Heart left ventricle (tissue), 13 donors: ENCODE measurements around the gene ARHGAP33.

Experiments
- CTCF ChIP-seq, 12 donors: fragments of 200-600 bp; sonication (generic) in 4 of 12; IDR thresholded peaks; one replicate each; pipeline versions ENCODE4 v1.5.0 to v1.8.0; 2018 to 2022; ENCODE audit warnings: antibody characterized with exemption in 12 of 12, mild to moderate bottlenecking in 5 of 12
- POLR2A ChIP-seq, 2 donors: fragments of 450-650 bp; IDR thresholded peaks; one replicate each; pipeline ENCODE4 v1.6.1; 2017; ENCODE audit warnings: antibody characterized with exemption in 2 of 2, mild to moderate bottlenecking in 2 of 2, moderate library complexity in 2 of 2
- donor health status: ischemic (EF 13 %, LVEDD 7.1; RV severe dilation, severe dysfunction).
- donor health status: DM: no; HTN: yes; CAD: no.
- donor health status: DM: no; HTN: no; CAD: no.
- donor health status: ischemic (EF 25% LVEDD 6.9; RV normal size, moderate dysfunction).
- donor health status: ischemic (EF 25% LVEDD 5.7; RV mildly dilated, moderate dysfunction).
- donor health status: ischemic (EF 35%, LVEDD 5.7; RV mildly dilated, moderate dysfunction).
- donor health status: nonischemic (EF 11% LVEDD 7.7; RV severe dilation, severe dysfunction).
- donor health status: DM: yes; HTN: yes; CAD: no.
- donor health status: PGD.
- donor health status: ischemic (EF 29% LVEDD 5.4; RV normal size, mild dysfunction).
- donor health status: nonischemic (EF 23%, LVEDD 6.1; RV moderate dilation, normal function).

- TF ChIP-seq POLR2A (IDR thresholded peaks at IDR 0.05) (no peak), CTCF (IDR thresholded peaks at IDR 0.05) (no peak)
Measured at GRCh38 chr19:35833972-35834371, 58.6 kb downstream of the ARHGAP33 start.
